ENCODE data around the gene PLSCR4. TPM values are rescaled to one million over a fixed set of nuclear protein-coding genes. Genes with fewer than 3 reads are reported as not detected.
"Not testable (repeated sequence)": the region's sequence is repeated elsewhere in the genome, so short reads cannot be mapped to it uniquely, and the experiment has no call there.

Gene PLSCR4
- total and polyA plus RNA-seq, 5 experiments from 2014 or later, result not detected

GRCh38 chr3:146227486-146227885 is 23.4 kb downstream of the PLSCR4 start:
- POLR2A ChIA-PET, result no interaction called here
- Mint-ChIP-seq H3K9me3 (no peaks in the 10 kb centered on the region), H3K4me1 (no peaks in the 10 kb centered on the region)

DNA sequence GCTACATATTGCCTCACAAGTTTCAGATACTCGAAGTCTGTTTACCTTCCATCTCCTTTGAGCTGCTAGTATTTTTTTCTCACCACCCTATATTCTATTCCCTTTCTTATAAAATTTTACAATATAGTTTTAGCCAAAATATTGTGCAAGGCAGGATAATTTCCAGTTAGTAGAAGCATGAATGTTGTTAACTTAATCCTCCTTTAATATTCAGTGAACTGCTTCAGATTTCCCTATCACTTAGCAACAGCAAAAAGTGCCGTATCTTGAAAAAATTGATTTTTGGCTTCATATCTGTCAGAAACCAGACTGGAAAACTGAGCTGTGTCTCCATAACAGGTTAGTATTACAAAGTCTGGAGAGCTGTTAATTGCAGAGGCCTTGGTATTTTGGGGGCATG is 24.0 kb downstream of the PLSCR4 start:
- H3K27ac Mint-ChIP-seq, result no peak overlapping the region
- no peak for DNase-seq
- H3K4me3 Mint-ChIP-seq, result no peak overlapping the region
- H3K36me3 Mint-ChIP-seq, result no peaks in the 10 kb centered on the region
- H3K4me1 Mint-ChIP-seq, result no peaks in the 10 kb centered on the region
- no peaks in the 10 kb centered on the region for H3K27me3 Mint-ChIP-seq
- POLR2A ChIA-PET, result no interaction called here
- ATAC-seq, result no peak
- no peaks in the 10 kb centered on the region for H3K9me3 Mint-ChIP-seq

More at GRCh38 chr3:146227486-146227885, 23.4 kb downstream of the PLSCR4 start:
- no peak for ATAC-seq
- Mint-ChIP-seq H3K4me3 (no peak overlapping the region), H3K27ac (no peak overlapping the region), H3K36me3 (no peaks in the 10 kb centered on the region), H3K27me3 (peaks cover 0 to 1% (median 0%) of the 10 kb centered on the region in 5 donors)
- DNase-seq, result no peak

DNA sequence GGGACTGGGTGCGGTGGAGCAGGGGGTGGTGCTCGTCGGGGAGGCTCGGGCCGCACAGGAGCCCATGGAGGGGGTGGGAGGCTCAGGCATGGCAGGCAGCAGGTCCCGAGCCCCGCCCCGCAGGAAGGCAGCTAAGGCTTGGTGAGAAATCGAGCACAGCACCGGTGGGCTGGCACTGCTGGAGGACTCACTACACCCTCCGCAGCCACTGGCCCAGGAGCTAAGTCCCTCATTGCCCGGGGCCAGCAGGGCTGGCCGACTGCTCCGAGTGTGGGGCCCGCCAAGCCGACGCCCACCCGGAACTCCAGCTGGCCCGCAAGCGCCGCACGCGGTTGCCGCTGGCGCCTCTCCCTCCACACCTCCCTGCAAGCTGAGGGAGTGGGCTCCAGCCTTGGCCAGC is 25.4 kb downstream of the PLSCR4 start:
- not testable (repeated sequence) for ATAC-seq

GRCh38 chr3:146223401-146224373 is 27.2 kb downstream of the PLSCR4 start:
- Mint-ChIP-seq H3K36me3 (no peaks in the 10 kb centered on the region), H3K4me3 (no peak overlapping the region), H3K27me3 (no peaks in the 10 kb centered on the region), H3K27ac (no peak overlapping the region), H3K9me3 (no peaks in the 10 kb centered on the region), H3K4me1 (no peaks in the 10 kb centered on the region)
- POLR2A ChIA-PET, result no interaction called here
- DNase-seq, result no peak
- no peak for ATAC-seq

More for the DNA sequence above, 25.4 kb downstream of the PLSCR4 start:
- H3K9me3 Mint-ChIP-seq, H3K4me1 Mint-ChIP-seq, H3K27me3 Mint-ChIP-seq, H3K27ac Mint-ChIP-seq, POLR2A ChIA-PET, H3K4me3 Mint-ChIP-seq, H3K36me3 Mint-ChIP-seq: not testable (repeated sequence)
- DNase-seq, result peak in 1 of 10 donors; percentile 52

GRCh38 chr3:146222204-146223046 is 28.5 kb downstream of the PLSCR4 start:
- H3K27ac Mint-ChIP-seq, result no peak overlapping the region
- no peaks in the 10 kb centered on the region for H3K4me1 Mint-ChIP-seq
- POLR2A ChIA-PET, result no interaction called here
- DNase-seq (no peak), ATAC-seq (no peak)
- H3K4me3 Mint-ChIP-seq, result no peak overlapping the region
- H3K27me3 Mint-ChIP-seq, result peaks cover 0 to 6% (median 3%) of the 10 kb centered on the region in 5 donors
- no peaks in the 10 kb centered on the region for H3K36me3 Mint-ChIP-seq
- H3K9me3 Mint-ChIP-seq, result no peaks in the 10 kb centered on the region

DNA sequence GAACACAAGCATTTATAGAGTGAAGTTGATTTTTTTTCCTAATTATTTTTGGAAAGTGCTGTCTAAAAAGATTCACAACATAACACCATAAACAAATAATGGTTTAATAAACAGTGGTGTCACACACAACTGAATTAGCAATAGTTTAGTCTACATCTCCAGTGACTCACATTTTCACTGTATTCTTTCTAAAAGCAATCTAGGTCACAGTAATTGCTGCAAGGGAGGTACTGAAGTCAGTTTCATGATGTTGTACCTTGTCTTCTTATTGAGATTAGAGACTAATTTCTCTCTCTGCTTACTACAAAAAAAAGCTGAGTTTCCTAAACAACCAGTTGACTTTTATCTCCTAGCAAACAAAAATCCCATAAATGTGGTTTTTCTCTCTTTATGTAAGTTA is 29.6 kb downstream of the PLSCR4 start:
- H3K9me3 Mint-ChIP-seq, result no peaks in the 10 kb centered on the region
- no peaks in the 10 kb centered on the region for H3K36me3 Mint-ChIP-seq
- no peak overlapping the region for H3K4me3 Mint-ChIP-seq
- POLR2A ChIA-PET, result no interaction called here
- DNase-seq (no peak), ATAC-seq (no peak)
- no peak overlapping the region for H3K27ac Mint-ChIP-seq
- H3K27me3 Mint-ChIP-seq, result peaks cover 0 to 14% (median 4%) of the 10 kb centered on the region in 5 donors
- no peaks in the 10 kb centered on the region for H3K4me1 Mint-ChIP-seq

DNA sequence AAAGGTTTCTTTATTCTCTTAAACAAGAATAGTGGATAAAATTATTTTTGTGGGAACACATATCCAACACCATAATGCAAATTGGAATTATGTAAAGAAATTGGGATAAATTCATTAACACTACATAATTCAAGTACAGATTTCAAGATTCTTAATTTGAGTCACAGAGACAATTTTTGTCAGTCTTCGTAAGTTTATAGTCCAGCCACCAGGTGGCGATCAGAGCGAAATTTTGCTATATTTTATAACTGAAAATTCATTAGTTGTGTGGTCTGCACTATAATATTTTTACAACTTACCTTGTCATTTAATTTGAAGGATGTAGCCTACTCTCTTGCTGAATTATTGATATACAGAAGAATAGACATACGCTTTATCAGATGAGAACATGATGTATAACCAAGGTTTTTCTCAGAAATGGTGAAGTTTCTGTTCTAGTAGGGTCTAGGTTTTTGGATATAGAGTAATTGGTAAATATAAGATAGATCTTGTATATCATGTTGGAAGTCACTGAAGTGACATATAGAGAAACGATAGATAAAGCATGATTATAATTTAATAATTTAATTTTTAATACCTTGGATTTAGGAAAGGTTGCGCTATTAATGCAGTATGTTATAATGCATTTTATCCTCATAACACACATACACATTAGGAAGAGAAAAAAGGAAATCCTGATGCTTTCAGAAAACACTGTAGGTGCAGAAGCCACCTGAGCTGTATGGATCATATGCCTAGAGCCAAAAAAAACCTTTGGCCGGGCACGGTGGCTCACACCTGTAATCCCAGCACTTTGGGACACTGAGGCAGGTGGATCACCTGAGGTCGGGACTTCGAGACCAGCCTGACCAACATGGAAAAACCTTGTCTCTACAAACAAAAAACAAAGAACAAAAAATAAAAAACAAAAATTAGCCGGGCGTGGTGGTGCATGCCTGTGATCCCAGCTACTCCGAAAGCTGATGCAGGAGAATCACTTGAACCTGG is 31.7 kb downstream of the PLSCR4 start:
- H3K27me3 Mint-ChIP-seq, result peaks cover 0 to 15% (median 5%) of the 10 kb centered on the region in 5 donors
- DNase-seq, result peak in 8 of 10 donors; percentile 11 to 63 (median 39)
- POLR2A ChIA-PET, result no interaction called here
- H3K4me3 Mint-ChIP-seq, result no peak overlapping the region
- H3K36me3 Mint-ChIP-seq, result no peaks in the 10 kb centered on the region
- no peaks in the 10 kb centered on the region for H3K4me1 Mint-ChIP-seq
- no peaks in the 10 kb centered on the region for H3K9me3 Mint-ChIP-seq
- ATAC-seq, result no peak
- no peak overlapping the region for H3K27ac Mint-ChIP-seq

DNA sequence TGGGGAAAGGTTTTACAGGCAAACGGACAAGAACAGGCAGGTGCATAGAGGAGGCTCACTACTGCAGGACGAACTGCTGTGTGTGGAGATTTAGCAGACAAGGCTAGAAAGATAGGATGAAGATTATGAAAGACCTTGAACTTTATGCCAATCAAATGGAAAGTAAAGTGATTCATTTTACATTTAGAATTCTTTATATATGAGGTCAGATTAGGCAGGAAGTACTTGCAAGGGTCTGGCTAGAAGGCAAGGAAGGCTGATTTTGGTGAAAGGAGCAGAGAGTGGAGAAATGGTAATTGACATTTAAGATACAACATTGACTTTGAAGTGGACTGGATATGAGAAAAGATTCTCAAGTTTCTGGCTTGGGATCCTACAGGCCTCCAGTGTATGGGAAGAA is 33.6 kb downstream of the PLSCR4 start:
- Mint-ChIP-seq H3K4me1 (no peaks in the 10 kb centered on the region), H3K27me3 (peaks cover 0 to 15% (median 5%) of the 10 kb centered on the region in 5 donors), H3K27ac (no peak overlapping the region), H3K9me3 (no peaks in the 10 kb centered on the region), H3K4me3 (no peak overlapping the region), H3K36me3 (no peaks in the 10 kb centered on the region)
- no peak for ATAC-seq
- POLR2A ChIA-PET, result no interaction called here
- DNase-seq, result no peak

- POLR2A ChIA-PET, result no interaction called here
- peaks cover 0 to 15% (median 5%) of the 10 kb centered on the region in 5 donors for H3K27me3 Mint-ChIP-seq
These were observed 36.4 kb downstream of the PLSCR4 start for GRCh38 chr3:146214493-146214892.

GRCh38 chr3:146209371-146209770 is 41.5 kb downstream of the PLSCR4 start:
- Mint-ChIP-seq H3K27me3 (peaks cover 0 to 15% (median 3%) of the 10 kb centered on the region in 5 donors), H3K4me1 (no peaks in the 10 kb centered on the region), H3K36me3 (no peaks in the 10 kb centered on the region), H3K9me3 (no peaks in the 10 kb centered on the region), H3K27ac (no peak overlapping the region), H3K4me3 (no peak overlapping the region)
- POLR2A ChIA-PET, result no interaction called here
- DNase-seq, result no peak
- ATAC-seq, result no peak

More at GRCh38 chr3:146214493-146214892, 36.4 kb downstream of the PLSCR4 start:
- H3K36me3 Mint-ChIP-seq, result no peaks in the 10 kb centered on the region
- ATAC-seq, result no peak
- DNase-seq, result no peak
- H3K4me3 Mint-ChIP-seq, result no peak overlapping the region
- H3K27ac Mint-ChIP-seq, result no peak overlapping the region
- no peaks in the 10 kb centered on the region for H3K9me3 Mint-ChIP-seq
- H3K4me1 Mint-ChIP-seq, result no peaks in the 10 kb centered on the region

GRCh38 chr3:146203776-146204175 is 47.1 kb downstream of the PLSCR4 start:
- ATAC-seq, result no peak
- Mint-ChIP-seq H3K27ac (no peak overlapping the region), H3K27me3 (peaks cover 0 to 15% (median 2%) of the 10 kb centered on the region in 5 donors), H3K4me3 (no peak overlapping the region), H3K36me3 (no peaks in the 10 kb centered on the region), H3K9me3 (no peaks in the 10 kb centered on the region), H3K4me1 (no peaks in the 10 kb centered on the region)
- POLR2A ChIA-PET, result no interaction called here
- no peak for DNase-seq

DNA sequence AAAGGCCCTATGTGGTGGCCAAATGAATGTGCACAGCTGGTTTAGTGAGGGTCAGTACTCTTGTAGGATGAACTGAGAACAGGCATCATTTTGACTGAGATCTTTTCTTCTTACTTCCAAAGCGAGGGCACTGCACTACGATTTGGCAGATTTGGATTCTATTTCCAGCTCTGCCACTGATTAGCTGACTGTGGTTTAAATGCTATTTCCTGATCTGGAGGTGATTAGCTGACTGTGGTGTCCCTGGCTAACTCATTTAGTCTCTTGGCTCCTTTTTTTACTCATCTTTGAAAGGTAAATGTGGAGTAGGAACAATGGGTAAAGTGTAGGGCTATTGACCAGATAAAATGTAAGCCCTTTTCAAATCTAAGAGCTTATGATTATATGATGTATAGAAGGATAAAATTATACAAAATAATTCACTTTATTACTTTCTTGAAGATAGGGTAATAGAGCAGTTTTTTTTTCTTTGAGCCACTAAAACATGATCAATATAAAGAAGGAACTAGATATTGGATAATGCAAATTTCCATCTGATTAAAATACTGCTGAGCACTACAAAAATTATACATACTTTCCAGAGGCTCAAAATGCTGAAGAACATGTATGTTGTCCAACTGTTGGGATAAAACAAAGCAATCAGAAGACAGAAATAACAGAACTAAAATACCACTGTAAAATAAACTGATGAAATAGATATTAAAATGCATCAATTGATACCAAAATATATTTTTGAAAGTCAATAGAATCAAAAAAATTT is 50.3 kb downstream of the PLSCR4 start:
- H3K4me3 Mint-ChIP-seq, result no peak overlapping the region
- POLR2A ChIA-PET, result no interaction called here
- no peak overlapping the region for H3K27ac Mint-ChIP-seq
- DNase-seq (no peak), ATAC-seq (no peak)
- H3K9me3 Mint-ChIP-seq, result no peaks in the 10 kb centered on the region
- no peaks in the 10 kb centered on the region for H3K36me3 Mint-ChIP-seq
- peaks cover 0 to 6% (median 0%) of the 10 kb centered on the region in 5 donors for H3K27me3 Mint-ChIP-seq
- no peaks in the 10 kb centered on the region for H3K4me1 Mint-ChIP-seq

Measured in naive thymus-derived CD8-positive, alpha-beta T cell (primary cell).